Activated naive CD4-positive, alpha-beta T cell treated with anti-CD3 and anti-CD28 coated beads, Interleukin-2, amount 50 U/mL, for 24 hours (primary cell): ENCODE results near the gene ADGRL2.

Experiments
- H3K27ac Mint-ChIP-seq: one replicate; pipeline ENCODE4 v1.8.0; 2021; ENCODE audit warnings: mild to moderate bottlenecking, mixed read lengths
- H3K27me3 Mint-ChIP-seq: one replicate; pipeline ENCODE4 v1.8.0; 2021; ENCODE audit warnings: mixed read lengths
- H3K36me3 Mint-ChIP-seq: one replicate; pipeline ENCODE4 v1.8.0; 2021; ENCODE audit warnings: mixed read lengths
- H3K4me1 Mint-ChIP-seq: one replicate; pipeline ENCODE4 v1.8.0; 2021; ENCODE audit warnings: mixed read lengths
- H3K4me3 Mint-ChIP-seq: one replicate; pipeline ENCODE4 v1.8.0; 2021; ENCODE audit warnings: mild to moderate bottlenecking, mixed read lengths
- H3K9me3 Mint-ChIP-seq: one replicate; pipeline ENCODE4 v1.8.0; 2021; ENCODE audit warnings: mixed read lengths

ADGRL2 gene

GRCh38 chr1:82019508-82019907 is 218.8 kb downstream of the ADGRL2 start:
- Mint-ChIP-seq H3K9me3 (peaks cover 4% of the 10 kb centered on the region), H3K36me3 (no peaks in the 10 kb centered on the region), H3K27me3 (no peaks in the 10 kb centered on the region), H3K4me3 (no peak overlapping the region), H3K27ac (no peak overlapping the region), H3K4me1 (no peaks in the 10 kb centered on the region)

GRCh38 chr1:82030830-82031229 is 230.1 kb downstream of the ADGRL2 start:
- Mint-ChIP-seq H3K9me3 (no peaks in the 10 kb centered on the region), H3K27ac (no peak overlapping the region), H3K4me3 (no peak overlapping the region), H3K27me3 (no peaks in the 10 kb centered on the region), H3K4me1 (no peaks in the 10 kb centered on the region), H3K36me3 (no peaks in the 10 kb centered on the region)

- H3K27me3 Mint-ChIP-seq, result no peaks in the 10 kb centered on the region
- H3K27ac Mint-ChIP-seq, result no peak overlapping the region
- no peaks in the 10 kb centered on the region for H3K9me3 Mint-ChIP-seq
- no peaks in the 10 kb centered on the region for H3K4me1 Mint-ChIP-seq
- no peak overlapping the region for H3K4me3 Mint-ChIP-seq
- no peaks in the 10 kb centered on the region for H3K36me3 Mint-ChIP-seq
These were observed 231.3 kb downstream of the ADGRL2 start for GRCh38 chr1:82032068-82032467.

- no peaks in the 10 kb centered on the region for H3K4me1 Mint-ChIP-seq
These were observed 234.1 kb downstream of the ADGRL2 start for GRCh38 chr1:82034812-82035211.

More at GRCh38 chr1:82034812-82035211, 234.1 kb downstream of the ADGRL2 start:
- Mint-ChIP-seq H3K27me3 (no peaks in the 10 kb centered on the region), H3K27ac (no peak overlapping the region), H3K4me3 (no peak overlapping the region), H3K9me3 (no peaks in the 10 kb centered on the region), H3K36me3 (no peaks in the 10 kb centered on the region)
